ENCODE results near the gene BEST4. TPM values are rescaled to one million over a fixed set of nuclear protein-coding genes. Genes with fewer than 3 reads are reported as not detected.
"Not testable (repeated sequence)": the region's sequence is repeated elsewhere in the genome, so short reads cannot be mapped to it uniquely, and the experiment has no call there.

The BEST4 gene
- total RNA-seq, 1 donor from 2014 or later: 0.25 TPM

DNA sequence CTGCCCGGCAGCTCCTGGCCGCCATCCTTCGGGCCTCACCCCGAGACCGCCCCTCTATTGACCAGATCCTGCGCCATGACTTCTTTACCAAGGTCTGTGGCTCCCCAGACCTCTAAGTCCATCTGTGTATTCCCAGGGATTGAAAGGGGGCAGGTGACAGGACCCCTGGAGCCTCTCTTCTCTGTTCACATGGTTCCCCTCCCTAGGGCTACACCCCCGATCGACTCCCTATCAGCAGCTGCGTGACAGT is 15.0 kb upstream of the BEST4 start:
- Histone ChIP-seq H3K36me3 (ENCODE audit: control insufficient read depth, insufficient read depth, low read length) (peaks cover 11% of the 10 kb centered on the region), H3K27me3 (ENCODE audit: control insufficient read depth, insufficient read depth, low read length) (no peaks in the 10 kb centered on the region), H3K4me3 (ENCODE audit: low read depth, low read length) (no peak overlapping the region)
- TF ChIP-seq, protein P1, sequence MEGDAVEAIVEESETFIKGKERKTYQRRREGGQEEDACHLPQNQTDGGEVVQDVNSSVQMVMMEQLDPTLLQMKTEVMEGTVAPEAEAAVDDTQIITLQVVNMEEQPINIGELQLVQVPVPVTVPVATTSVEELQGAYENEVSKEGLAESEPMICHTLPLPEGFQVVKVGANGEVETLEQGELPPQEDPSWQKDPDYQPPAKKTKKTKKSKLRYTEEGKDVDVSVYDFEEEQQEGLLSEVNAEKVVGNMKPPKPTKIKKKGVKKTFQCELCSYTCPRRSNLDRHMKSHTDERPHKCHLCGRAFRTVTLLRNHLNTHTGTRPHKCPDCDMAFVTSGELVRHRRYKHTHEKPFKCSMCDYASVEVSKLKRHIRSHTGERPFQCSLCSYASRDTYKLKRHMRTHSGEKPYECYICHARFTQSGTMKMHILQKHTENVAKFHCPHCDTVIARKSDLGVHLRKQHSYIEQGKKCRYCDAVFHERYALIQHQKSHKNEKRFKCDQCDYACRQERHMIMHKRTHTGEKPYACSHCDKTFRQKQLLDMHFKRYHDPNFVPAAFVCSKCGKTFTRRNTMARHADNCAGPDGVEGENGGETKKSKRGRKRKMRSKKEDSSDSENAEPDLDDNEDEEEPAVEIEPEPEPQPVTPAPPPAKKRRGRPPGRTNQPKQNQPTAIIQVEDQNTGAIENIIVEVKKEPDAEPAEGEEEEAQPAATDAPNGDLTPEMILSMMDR (IDR thresholded peaks at IDR 0.05; ENCODE audit: insufficient read depth, low read length, poor library complexity, severe bottlenecking): no peak
- no peak for DNase-seq (ENCODE audit: low read depth)

DNA sequence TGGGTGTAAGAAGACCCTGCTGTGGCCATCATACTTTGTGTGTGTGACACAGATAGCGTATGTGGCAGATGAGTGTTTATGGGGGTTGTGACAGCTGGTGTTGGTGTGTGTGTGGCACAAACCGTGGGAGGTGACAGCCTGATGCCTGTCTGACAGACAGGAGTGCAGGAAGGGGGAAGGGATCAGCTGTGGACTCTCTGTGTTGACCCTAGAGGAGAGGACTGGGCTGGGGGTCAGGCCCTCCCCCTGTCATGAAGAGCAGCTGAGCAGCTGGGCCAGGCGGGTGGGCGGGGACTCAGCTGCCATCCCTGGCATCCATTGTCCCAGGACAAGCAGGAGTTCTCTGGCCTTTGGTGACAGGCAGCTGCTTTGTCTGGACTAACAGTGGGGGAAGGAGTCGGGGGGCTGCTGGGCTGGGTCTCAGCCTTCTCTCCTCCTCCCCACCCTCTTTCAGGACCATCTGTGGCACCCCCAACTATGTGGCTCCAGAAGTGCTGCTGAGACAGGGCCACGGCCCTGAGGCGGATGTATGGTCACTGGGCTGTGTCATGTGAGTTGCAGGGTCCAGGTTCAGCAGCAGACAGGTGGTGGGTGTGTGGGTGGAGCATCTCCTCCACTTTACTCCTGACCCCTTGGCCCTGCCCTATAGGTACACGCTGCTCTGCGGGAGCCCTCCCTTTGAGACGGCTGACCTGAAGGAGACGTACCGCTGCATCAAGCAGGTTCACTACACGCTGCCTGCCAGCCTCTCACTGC is 14.5 kb upstream of the BEST4 start:
- TF ChIP-seq, protein P1 (IDR thresholded peaks at IDR 0.05; ENCODE audit: insufficient read depth, low read length, poor library complexity, severe bottlenecking): no peak
- H3K36me3 ChIP-seq (ENCODE audit: control insufficient read depth, insufficient read depth, low read length): peaks cover 11% of the 10 kb centered on the region
- no peaks in the 10 kb centered on the region for H3K27me3 ChIP-seq (ENCODE audit: control insufficient read depth, insufficient read depth, low read length)
- no peak for DNase-seq (ENCODE audit: low read depth)
- H3K4me3 ChIP-seq (ENCODE audit: low read depth, low read length): peak overlapping the region; percentile 37

DNA sequence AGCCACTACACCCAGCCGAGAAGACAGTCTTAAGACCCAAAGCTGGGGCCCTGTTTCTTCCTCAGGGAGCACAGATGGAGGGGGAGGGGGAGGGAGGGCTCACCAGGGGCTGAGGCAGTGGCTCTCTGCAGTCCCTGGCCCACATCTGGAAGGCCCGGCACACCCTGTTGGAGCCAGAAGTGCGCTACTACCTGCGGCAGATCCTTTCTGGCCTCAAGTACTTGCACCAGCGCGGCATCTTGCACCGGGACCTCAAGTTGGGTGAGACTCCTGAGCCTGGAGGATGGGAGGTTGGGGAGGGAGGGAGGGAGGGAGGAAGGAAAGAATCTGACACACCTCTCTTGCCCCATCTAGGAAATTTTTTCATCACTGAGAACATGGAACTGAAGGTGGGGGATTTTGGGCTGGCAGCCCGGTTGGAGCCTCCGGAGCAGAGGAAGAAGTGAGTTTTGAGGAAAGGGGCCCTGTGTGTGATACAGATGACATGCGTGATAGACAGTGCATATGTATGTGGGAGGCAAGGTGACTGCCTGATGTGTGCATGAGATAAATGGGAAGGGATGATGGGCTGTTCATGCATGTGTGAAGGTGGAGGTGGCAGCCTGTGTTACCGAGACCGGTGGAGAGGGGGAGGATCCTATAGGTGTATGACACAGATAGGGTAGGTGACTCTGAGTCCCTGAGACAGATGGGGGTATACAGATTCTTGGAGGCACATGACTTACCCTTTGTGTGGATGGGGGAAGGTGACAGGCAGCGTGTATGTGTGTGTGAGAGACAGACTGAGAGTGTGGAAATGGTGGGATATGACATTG is 13.7 kb upstream of the BEST4 start:
- H3K36me3 ChIP-seq (ENCODE audit: control insufficient read depth, insufficient read depth, low read length): peaks cover 11% of the 10 kb centered on the region
- TF ChIP-seq, protein P1 (IDR thresholded peaks at IDR 0.05; ENCODE audit: insufficient read depth, low read length, poor library complexity, severe bottlenecking): no peak
- peak overlapping the region; percentile 37 for H3K4me3 ChIP-seq (ENCODE audit: low read depth, low read length)
- H3K27me3 ChIP-seq (ENCODE audit: control insufficient read depth, insufficient read depth, low read length): no peaks in the 10 kb centered on the region
- DNase-seq (ENCODE audit: low read depth): no peak

DNA sequence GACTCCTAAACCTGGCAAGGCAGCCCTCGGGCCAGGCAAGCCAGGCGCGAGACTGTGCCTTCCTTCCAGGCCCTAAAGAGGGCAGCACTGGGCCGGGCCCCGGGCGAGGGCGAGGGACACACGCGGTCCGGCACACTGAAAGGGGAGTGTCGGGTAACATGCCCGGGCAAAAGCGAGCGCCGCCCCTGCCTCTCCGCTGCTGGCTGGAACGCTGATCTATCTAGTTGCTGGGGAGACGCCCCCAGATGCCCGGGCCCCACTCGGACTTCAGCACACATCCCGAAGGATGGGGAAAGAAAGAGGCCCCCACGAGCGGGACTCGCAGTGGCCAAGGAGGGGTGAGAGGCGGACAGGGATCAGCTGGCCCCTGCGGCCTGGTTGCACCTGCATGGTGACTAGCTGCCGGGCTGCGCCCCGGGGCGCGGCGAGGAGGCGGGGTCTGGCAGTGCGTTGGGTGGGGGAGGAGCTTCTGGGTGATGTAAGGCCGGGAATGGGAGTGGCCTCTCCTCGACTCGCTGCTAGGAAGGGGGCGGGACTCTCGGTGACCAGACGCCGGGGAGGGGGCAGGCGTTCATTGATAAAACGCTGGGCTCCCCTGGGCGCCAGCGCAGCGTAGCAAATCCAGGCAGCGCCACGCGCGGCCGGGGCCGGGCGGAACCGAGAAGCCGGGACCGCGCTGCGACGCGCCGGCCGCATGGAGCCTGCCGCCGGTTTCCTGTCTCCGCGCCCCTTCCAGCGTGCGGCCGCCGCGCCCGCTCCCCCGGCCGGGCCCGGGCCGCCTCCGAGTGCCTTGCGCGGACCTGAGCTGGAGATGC is 12.0 kb upstream of the BEST4 start, which contains the start of gene PLK3:
TSS of gene PLK3 (plus strand) at position 608 of the 815 bp plus-strand sequence. CDS start at position 695, 87 bp downstream.
- peaks cover 8% of the 10 kb centered on the region for H3K36me3 ChIP-seq (ENCODE audit: control insufficient read depth, insufficient read depth, low read length)
- peak within 1 kb of the TSS; percentile 70 for H3K4me3 ChIP-seq (ENCODE audit: low read depth, low read length)
- TF ChIP-seq, protein P1 (IDR thresholded peaks at IDR 0.05; ENCODE audit: insufficient read depth, low read length, poor library complexity, severe bottlenecking): peak; percentile 98
- DNase-seq (ENCODE audit: low read depth): peak; percentile 76
- H3K27me3 ChIP-seq (ENCODE audit: control insufficient read depth, insufficient read depth, low read length): no peaks in the 10 kb centered on the region

DNA sequence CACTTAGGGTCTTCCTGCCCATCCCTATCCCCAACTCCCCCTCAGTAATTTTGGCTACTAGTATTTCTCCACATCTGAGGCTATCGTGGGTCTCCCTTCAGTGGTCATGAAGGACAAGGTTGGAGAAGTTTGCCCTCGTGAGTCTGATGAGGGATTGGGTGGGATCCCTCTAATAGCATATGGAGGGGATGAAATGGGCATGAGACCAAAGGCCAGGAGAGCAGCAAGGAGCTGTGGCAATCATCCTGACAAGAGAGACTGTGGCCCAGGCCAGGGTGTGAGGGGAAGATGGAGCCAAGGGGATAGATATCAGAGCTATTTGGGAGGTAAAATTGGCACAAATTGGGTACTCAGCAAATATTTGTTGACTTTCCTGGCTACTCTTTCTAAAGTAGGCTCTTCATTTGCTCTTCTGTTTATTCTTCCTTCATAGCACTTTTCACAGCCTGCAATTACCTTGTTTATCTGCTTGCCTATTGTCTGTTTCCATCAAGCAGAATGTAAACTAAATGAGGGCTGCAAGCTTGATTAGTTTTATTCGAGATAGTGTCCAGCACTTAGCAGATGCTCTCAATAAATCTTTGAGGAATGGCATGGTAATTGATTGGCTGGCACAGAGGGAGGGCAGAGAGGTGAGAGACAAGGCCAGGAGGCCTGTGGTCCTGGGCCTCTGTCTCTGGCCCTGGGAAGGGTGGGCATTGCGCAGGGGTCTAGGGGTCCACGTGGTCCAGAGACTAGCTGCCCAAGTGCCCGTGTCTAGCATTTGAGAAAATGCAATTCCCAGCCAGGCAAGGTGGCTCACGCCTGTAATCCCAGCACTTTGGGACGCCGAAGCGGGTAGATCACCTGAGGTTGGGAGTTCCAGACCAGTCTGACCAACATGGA is 10.8 kb upstream of the BEST4 start:
- TF ChIP-seq, protein P1 (IDR thresholded peaks at IDR 0.05; ENCODE audit: insufficient read depth, low read length, poor library complexity, severe bottlenecking): no peak
- DNase-seq (ENCODE audit: low read depth): no peak
- Histone ChIP-seq H3K4me3 (ENCODE audit: low read depth, low read length) (no peak overlapping the region), H3K27me3 (ENCODE audit: control insufficient read depth, insufficient read depth, low read length) (no peaks in the 10 kb centered on the region), H3K36me3 (ENCODE audit: control insufficient read depth, insufficient read depth, low read length) (peaks cover 6% of the 10 kb centered on the region)

DNA sequence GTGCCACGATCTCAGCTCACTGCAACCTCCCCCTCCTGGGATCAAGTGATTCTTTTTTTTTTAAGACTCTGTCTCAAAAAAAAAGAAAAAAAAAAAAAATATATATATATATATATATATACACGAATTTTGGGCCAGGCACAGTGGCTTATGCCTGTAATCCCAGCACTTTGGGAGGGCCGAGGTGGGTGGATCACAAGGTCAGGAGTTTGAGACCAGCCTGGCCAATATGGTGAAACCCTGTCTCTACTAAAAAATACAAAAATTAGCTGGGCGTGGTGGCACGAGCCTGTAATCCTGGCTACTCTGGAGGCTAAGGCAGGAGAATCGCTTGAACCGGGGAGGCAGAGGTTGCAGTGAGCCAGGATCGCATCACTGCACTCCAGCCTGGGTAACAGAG is 9.9 kb upstream of the BEST4 start:
- H3K4me3 ChIP-seq (ENCODE audit: low read depth, low read length); H3K27me3 ChIP-seq (ENCODE audit: control insufficient read depth, insufficient read depth, low read length); H3K36me3 ChIP-seq (ENCODE audit: control insufficient read depth, insufficient read depth, low read length); DNase-seq (ENCODE audit: low read depth): not testable (repeated sequence)

Data from kidney epithelial cell (primary cell).